IPS-NIHi7 (cell line): ENCODE data around the gene SULT1A1.
"Not testable (repeated sequence)": the region's sequence is repeated elsewhere in the genome, so short reads cannot be mapped to it uniquely, and the experiment has no call there.

ENCODE experiments used
- DNase-seq: peaks from one replicate; pipeline ENCODE4 v3.0.0; 2012; ENCODE audit warnings: mixed read lengths; ENCODE audit errors: extremely low spot score

The SULT1A1 gene

DNA sequence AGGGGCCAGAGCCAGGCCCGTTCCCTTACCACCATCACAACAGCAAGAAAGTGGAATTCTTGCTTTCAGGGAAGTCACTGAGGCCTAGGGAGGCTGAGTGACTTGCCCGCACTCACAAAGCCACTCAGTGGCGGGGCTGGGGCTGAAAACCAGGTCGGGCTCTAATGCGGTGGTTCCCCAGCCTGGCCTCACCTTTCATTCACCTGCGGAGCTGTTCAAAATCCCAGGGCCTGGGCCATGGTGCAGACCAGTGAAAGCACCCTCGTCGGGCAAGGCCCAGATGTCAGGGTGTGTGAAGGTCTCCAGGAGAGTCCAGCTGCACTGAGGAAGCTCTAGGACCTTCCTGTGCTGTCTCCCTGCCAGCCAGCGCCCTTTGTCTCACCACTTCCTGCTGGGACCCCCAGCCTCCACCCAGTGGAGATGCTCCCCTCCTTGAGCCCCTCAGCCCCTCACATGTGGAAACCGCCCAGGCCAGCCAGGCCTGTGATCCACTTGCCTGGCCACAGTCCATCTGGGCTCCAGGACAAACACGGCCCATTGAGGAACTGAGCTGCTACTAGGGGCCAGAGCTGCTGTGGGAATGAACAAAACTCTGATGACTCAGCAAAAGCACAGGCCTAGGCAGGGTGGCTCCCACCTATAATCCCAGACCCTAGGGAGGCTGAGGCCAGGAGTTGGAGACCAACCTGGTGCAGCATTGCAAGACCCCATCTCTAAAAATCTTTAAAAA is 812 bp downstream of the SULT1A1 start:
- not testable (repeated sequence) for DNase-seq

- DNase-seq: not testable (repeated sequence)
Measured at GRCh38 chr16:28608496-28608808, 1.4 kb downstream of the SULT1A1 start.

DNA sequence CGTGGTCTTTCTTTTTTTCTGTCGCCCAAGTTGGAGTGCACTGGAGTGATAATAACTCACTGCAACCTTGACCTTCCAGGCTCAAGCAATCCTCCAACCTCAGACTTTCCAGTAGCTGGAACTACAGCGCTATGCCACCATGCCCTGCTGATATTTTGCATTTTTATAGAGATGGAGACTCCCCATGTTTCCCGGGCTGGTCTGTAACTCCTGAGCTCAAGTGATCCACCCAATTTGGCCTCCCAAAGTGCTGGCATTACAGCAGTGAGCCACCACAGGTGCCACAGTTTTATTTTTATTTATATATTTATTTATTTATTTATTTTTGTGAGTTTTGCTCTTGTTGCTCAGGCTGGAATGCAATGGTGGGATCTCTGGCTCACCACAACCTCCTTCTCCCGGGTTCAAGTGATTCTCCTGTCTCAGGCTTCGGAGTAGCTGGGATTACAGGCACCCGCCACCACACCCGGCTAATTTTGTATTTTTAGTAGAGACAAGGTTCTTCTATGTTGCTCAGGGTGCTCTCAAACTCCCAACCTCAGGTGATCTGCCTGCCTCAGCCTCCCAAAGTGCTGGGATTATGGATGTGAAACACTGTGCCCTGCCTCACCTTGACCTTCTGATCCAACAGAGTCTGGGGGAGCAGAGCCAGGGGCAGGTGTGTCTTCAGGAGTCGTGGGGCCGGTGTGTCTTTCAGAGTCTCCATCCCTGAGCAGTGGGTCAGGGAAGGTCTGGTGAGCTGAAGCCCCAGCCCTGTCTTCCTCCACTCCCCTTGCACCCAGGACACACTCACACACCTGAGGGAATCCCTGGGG is 2.0 kb downstream of the SULT1A1 start:
- not testable (repeated sequence) for DNase-seq

DNA sequence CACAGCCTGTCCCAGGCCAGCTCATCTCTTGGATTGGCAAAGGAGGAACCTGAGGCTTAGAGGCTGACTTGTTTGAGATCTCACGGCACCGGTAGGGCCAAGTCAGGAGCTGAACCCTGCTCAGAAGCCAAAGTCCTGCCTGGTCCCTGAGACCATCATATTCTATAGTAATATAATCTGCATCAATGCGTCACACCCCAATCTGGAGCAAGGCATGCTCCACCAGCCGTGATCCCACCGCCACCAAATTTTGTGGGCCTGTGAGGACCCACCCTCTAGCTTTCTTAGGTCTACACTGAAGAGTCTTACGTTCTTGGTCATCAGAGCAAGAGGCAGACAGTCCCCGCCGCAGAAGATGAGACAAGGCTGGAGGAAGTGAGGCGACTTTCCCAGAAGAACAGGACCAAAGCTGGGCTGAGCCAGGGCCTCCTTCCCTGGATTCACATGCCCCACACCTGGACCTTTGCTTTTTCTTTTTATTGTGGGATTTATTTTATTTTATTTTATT is 2.7 kb downstream of the SULT1A1 start:
- no peak for DNase-seq

GRCh38 chr16:28606291-28607115 is 3.3 kb downstream of the SULT1A1 start:
- DNase-seq: no peak

DNA sequence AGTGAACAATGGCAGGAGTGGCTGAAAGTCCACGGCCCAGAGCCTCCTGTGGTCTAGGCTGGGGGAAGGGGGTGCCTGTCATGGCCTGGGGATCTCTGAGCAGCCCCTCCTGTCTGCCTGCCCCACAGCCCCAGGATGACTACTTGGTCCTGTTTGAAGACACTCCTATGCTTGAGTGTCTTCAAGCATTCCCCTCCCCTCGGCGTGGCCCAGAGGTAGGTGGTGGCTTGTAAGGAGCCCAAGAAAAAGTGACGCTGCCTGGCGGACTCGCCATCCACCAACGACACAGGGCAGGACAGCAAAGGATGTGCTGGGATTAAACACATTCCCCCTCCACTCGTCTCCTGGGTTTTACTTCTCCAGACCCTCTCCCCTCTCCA is 5.7 kb downstream of the SULT1A1 start:
- no peak for DNase-seq

DNA sequence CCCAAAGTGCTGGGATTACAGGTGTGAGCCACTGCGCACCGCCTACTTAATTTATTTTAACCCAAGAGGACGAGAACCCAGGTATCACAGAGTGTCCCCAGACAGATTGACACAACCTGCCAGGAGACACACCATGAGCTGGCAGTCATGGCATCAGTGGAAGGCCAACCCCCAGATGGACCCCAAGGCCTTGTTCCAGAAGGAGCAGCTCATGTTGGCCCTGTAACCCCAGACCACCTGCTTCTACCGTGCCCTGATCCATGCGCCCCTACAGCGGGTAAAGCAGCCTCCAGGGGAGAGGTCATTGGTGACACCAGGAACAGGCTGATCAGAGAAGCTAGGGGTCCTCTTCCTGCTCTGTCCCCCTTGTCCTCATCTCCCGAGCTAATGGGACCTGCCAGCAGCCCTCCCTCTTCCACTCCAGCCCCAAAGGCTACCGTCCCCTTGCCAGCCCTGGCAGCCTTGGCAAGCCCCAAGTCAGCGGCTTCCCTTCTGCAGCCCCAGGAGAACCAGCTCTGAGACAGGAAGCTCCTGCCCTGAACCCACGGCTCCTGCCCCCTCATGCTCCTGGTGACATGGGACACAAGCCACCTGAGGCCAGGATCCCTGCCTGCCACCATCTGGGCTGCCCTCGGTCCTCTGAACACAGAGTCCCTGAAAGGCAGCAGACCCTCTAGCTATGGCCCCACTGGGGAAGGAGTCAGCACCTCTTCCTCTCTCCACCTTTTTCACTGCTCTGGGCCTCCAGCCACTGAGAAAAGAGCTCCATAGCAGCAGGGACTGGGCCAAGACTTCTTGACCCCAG is 6.3 kb downstream of the SULT1A1 start:
- DNase-seq: no peak

DNA sequence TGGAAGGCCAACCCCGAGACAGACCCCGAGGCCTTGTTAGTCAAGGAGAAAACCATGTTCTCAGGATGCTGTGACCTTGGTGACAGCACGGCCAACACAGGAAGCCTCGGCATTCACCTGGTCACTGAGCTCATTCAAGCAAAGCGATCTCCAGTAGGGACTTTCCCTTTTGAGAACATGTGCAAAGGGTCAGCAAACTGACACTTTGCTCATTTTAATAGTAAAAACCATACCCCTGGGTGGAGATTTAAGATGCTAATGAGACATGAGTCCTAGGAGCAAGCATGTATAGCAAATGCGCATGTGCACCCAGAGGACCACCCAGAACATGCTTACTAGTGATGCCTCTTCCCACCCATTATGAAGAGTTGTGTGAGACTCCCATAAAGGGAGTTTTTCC is 7.3 kb downstream of the SULT1A1 start:
- no peak for DNase-seq

- DNase-seq: not testable (repeated sequence)
Measured at GRCh38 chr16:28602062-28602461, 7.8 kb downstream of the SULT1A1 start.

- not testable (repeated sequence) for DNase-seq
Measured at GRCh38 chr16:28601589-28601988, 8.3 kb downstream of the SULT1A1 start.

GRCh38 chr16:28600965-28601364 is 8.9 kb downstream of the SULT1A1 start:
- not testable (repeated sequence) for DNase-seq

DNA sequence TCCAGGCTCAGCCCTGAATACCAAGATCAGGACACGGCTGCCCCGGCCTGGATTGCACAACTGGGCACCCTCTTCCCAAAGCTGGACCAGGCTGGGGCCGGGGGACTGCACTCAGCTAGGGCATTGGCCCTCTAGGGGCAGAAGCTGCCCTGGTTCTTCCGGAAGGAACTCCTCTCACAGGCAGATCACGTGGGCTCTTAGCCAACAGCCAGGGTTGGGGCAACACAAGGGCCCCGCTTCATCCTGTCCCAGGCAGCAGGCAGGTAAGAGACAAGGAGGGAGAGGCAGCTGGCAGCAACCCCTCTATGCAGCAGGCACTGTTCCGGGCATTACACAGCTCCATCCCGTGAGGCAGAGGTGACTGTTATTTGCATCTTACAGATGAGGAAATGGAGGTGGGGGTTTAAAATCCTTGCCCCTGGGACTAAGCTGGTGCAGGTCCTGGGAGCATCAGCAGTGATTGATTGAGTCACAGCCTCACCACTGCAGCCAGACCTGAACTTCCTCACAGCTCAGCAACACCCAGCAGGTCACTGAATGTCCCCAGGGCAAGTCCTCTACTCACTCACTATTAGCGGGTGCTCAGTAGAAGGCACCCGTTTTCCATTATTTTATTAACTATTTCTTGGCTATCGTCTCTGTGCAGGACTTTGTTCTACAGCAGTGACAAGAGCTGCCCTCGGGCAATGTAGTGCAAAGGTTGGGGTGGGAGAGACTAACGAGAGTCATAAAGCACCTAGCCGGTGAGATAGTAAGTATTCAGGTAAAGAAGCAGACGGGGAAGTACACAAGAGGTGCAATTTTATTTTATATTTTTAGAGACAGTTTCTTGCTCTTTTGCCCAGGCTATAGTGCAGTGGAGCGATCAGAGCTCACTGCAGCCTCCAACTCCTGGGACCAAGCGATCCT is 10.2 kb downstream of the SULT1A1 start:
- not testable (repeated sequence) for DNase-seq

DNA sequence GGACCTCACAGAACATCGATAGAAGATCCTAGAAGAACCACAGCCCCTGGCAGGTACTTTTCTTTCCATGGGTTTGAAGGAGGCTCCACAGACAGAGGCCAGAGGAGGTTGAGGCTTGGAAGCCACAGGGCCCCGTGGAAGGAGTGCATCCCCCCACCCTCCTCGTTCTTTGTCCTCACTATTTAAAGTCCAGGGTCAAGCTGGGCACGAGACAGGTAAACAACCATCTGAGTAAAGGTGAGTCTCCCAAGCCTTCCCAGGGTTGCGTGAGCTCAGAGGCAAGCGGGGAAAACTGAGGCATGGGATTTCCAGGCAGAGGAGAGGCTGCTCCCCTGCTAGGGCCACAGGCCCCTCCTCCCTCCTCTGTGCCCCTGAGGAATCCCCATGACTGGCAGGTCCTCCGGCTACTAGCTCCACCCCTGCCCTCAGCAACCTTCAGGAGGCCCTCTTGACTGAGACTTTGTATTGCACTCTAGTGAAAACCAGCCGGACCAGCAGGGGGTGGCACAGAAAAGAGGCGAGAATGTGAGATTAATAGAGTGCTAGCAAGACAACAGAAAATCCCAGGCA is 12.1 kb downstream of the SULT1A1 start:
- DNase-seq: peak; percentile 83

DNA sequence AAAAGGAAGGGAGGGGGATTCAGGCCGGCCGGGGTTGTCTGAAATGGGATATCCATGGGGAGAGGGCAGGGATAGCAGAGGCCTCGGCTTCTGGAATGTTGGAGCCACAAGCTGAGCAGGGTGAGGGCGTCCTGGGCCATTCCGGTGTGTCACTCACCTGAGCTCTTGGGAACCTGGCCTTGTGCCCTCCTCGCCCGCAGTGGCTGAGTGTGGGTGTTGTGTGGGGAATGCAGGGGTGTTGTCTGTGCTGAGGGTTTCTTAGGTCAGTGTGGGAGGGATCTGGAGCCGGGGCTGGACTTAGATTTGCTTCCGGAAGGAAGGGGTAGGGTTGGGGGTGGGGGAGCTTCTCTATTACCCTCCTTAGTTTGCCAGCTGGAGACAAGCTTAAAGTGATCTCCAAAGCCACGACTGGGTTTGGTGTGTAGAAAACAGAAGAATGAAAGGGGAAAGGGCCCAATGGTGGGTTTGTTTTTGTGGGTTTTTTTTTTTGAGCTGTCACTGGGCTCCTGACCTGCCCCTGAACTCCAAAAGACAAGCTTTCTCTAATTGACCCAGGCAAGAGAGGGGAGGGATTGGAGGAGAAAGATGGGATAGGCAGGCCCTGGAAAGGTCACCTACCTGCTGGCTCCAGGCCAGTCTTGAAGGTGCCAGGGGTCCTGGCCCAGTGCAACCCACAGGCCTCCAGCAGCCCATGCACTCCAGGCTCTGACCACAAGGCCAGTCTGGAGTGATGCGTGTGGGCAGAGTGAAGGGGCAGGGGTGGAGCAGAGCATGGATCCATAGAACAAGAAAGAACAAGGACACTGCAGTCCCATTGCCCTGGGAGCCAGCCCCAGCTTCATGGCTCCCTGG is 12.8 kb downstream of the SULT1A1 start, which contains the start of gene SULT1A2:
Gene SULT1A2, minus strand, starts transcription at position 211 of the 852 bp plus-strand sequence. CDS start 1,120 bp downstream, outside the sequence.
- DNase-seq: peak; percentile 46

DNA sequence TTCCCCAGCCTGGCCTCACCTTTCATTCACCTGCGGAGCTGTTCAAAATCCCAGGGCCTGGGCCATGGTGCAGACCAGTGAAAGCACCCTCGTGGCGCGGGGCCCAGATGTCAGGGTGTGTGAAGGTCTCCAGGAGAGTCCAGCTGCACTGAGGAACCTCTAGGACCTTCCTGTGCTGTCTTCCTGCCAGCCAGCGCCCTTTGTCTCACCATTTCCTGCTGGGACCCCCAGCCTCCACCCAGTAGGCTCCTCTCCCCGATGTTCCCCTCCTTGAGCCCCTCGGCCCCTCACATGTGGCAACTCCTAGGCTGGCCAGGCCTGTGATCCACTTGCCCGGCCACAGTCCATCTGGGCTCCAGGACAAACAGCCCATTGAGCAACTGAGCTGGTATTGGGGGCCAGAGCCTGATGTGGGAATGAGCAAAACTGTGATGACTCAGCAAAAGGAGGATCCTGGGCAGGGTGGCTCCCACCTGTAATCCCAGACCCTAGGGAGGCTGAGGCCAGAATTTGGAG is 13.7 kb downstream of the SULT1A1 start:
- DNase-seq: no peak

DNA sequence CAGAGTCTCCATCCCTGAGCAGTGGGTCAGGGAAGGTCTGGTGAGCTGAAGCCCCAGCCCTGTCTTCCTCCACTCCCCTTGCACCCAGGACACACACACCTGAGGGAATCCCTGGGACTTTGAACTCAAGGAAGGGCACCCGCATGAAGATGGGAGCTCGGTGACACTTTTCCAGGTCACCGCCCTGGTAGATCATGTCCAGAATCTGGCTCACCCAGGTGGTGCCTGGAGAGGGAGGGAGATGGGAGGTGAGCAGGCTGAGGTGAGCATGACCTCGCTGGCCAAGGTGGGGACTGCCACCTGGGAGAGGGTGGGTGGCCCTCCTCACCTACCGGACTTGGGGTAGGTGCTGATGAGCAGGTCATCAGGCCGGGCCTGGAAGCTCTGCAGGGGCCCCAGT is 14.4 kb downstream of the SULT1A1 start:
- not testable (repeated sequence) for DNase-seq

DNA sequence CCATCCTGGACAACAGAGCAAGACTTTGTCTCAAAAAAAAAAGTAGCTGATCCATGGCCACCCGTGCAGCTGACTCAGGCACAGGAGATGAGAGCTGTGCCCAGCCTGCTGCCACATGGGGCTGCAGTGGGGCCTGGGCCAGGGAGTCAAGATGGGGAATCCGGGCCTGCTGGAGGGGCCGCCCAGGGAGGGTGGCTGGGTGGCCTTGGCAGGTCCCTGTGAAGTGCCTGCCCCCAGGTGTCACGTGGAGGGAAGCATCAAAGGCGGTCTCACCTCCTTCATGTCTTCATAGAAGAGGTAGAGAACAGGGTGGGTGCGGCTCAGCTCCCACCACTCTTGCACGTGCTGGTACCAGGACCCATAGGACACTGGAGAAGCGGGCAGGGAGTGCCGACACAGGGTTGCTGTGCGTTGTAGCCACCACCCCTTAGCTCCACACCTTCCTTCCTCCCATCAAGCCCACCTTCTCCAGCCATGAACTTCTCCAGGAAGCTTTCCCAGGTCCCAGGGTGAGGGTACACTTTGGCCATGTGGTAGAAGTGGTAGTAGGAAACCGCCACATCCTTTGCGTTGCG is 16.8 kb downstream of the SULT1A1 start:
- DNase-seq: no peak

DNA sequence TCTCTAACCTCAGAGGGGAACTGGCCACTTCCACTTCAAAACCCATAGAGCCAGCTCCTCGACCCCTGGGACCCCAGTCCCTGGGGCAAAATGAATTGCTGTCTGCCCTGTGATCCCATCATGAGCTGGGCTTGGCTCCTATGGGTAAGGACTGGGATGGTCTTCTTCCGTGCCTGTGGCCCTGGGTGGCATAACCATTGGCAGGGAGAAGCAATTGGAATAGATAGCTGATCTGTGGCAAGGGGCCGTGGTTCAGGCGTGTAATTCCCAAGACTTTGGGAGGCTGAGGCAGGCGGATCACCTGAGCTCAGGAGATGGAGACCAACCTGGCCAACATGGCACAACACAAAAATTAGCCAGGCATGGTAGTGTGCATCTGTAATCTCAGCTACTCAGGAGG is 17.3 kb downstream of the SULT1A1 start:
- no peak for DNase-seq
